Upper lobe of left lung (tissue), 6 donors: ENCODE measurements around the gene PILRA. TPM values are rescaled to one million over a fixed set of nuclear protein-coding genes. Genes with fewer than 3 reads are reported as not detected.
A peak's percentile ranks its signal among the peaks of the same experiment; 100 is the strongest.

Source experiments
- ATAC-seq, 2 donors: fragments of 200-7000 bp; cut with Tn5 transposase; one replicate each; pipeline ENCODE4 v1.9.1; 2022; ENCODE audit warnings: mild to moderate bottlenecking in 2 of 2, moderate library complexity in 2 of 2; ENCODE audit not compliant: low FRiP score in 2 of 2
- DNase-seq, 2 donors: peaks; one replicate each; pipeline ENCODE4 v3.0.0-alpha.2; 2019 to 2020
- H3K27ac ChIP-seq, 4 donors: fragments of 200-600 bp; sonication (generic); one replicate each; pipeline ENCODE4 v1.5.1; 2016 to 2019
- H3K27me3 ChIP-seq, 4 donors: fragments of 200-600 bp; sonication (generic); one replicate each; pipeline ENCODE4 v1.5.1; 2017 to 2019
- H3K36me3 ChIP-seq, 4 donors: fragments of 200-600 bp; sonication (generic); one replicate each; pipeline ENCODE4 v1.5.1; 2016 to 2019
- H3K4me1 ChIP-seq, 4 donors: fragments of 200-600 bp; sonication (generic); one replicate each; pipeline ENCODE4 v1.5.1; 2018 to 2019
- H3K4me3 ChIP-seq, 4 donors: fragments of 200-600 bp; sonication (generic); one replicate each; pipeline ENCODE4 v1.5.1; 2017 to 2019; ENCODE audit warnings: mild to moderate bottlenecking in 2 of 4, moderate library complexity in 1 of 4
- H3K9me3 ChIP-seq, 4 donors: fragments of 200-600 bp; sonication (generic); one replicate each; pipeline ENCODE4 v1.5.1; 2018 to 2019
- CTCF ChIP-seq, 6 experiments: fragments of 450-650 bp in 4 of 6; fragments of 200-600 bp in 2 of 6; sonication (generic) in 2 of 6; IDR thresholded peaks; one replicate each; pipeline ENCODE4 v1.5.1; 2016 to 2019; ENCODE audit warnings: antibody characterized with exemption in 6 of 6
- EP300 ChIP-seq, 4 donors: sonication (generic); formaldehyde crosslinking; IDR thresholded peaks; one replicate each; pipeline ENCODE4 v1.5.1; 2017; ENCODE audit warnings: antibody characterized with exemption in 4 of 4, control low read depth in 2 of 4
- POLR2A ChIP-seq, 4 donors: fragments of 450-650 bp; IDR thresholded peaks; one replicate each; pipeline ENCODE4 v1.5.1; 2016 to 2017; ENCODE audit warnings: antibody characterized with exemption in 4 of 4, mild to moderate bottlenecking in 2 of 4
- POLR2AphosphoS5 ChIP-seq, 2 donors: sonication (generic); formaldehyde crosslinking; IDR thresholded peaks; one replicate each; pipeline ENCODE4 v1.5.1; 2017; ENCODE audit warnings: antibody characterized with exemption in 2 of 2
- WGBS, 2 donors: methylation state at CpG; one replicate each; pipeline ENCODE4 v1.1.5; 2017 to 2018; 5-methylcytosine and 5-hydroxymethylcytosine counted together
- total RNA-seq, 6 donors: library from RNA; depleted of rRNA in 4 of 6; stranded (reverse); fragments of >200 nt in 4 of 6; gene quantifications; one replicate each; pipeline versions ENCODE4 v1.1.0 to v1.2.1, GENCODE V29; 2016 to 2021
- donor health status: DM: no; HTN: no; CAD: no; lungs with moderate emphysema.
- donor health status: DM: no; HTN: yes; CAD: no; lungs with severe emphysema.

Gene PILRA
- total RNA-seq, 6 donors from 2014 or later: 15.2 to 52.4 (median 24.2) TPM

- DNase-seq (no peak), ATAC-seq (no peak)
- no peak overlapping the region for H3K27ac ChIP-seq
- 68 to 71% methylated on average over 6 of the region's 6 CpGs for WGBS, 2 donors
- peaks cover 0 to 4% (median 0%) of the 10 kb centered on the region in 4 donors for H3K4me1 ChIP-seq
- no peaks in the 10 kb centered on the region for H3K9me3 ChIP-seq
- TF ChIP-seq POLR2A (IDR thresholded peaks at IDR 0.05): no peak
- H3K36me3 ChIP-seq: no peaks in the 10 kb centered on the region
- no peaks in the 10 kb centered on the region for H3K27me3 ChIP-seq
- H3K4me3 ChIP-seq: no peak overlapping the region
These were observed 33.5 kb downstream of the PILRA start for GRCh38 chr7:100406767-100407166.

- WGBS, 2 donors: 56 to 60% methylated on average over 12 of the region's 12 CpGs
- H3K4me3 ChIP-seq: no peak overlapping the region
- H3K27ac ChIP-seq: no peak overlapping the region
- TF ChIP-seq EP300 (IDR thresholded peaks at IDR 0.05) (no peak), CTCF (IDR thresholded peaks at IDR 0.05) (peak; percentile 27 to 58 (median 48)), POLR2A (IDR thresholded peaks at IDR 0.05) (no peak), POLR2AphosphoS5 (IDR thresholded peaks at IDR 0.05) (no peak)
- no peaks in the 10 kb centered on the region for H3K27me3 ChIP-seq
- DNase-seq (no peak), ATAC-seq (peak; percentile 76 to 85)
- H3K4me1 ChIP-seq: peaks cover 0 to 4% (median 0%) of the 10 kb centered on the region in 4 donors
- no peaks in the 10 kb centered on the region for H3K9me3 ChIP-seq
- no peaks in the 10 kb centered on the region for H3K36me3 ChIP-seq
These were observed 34.2 kb downstream of the PILRA start for GRCh38 chr7:100407285-100408180.

- H3K27ac ChIP-seq: no peak overlapping the region
- ATAC-seq: no peak
- H3K9me3 ChIP-seq: no peaks in the 10 kb centered on the region
- 88% methylated on average over 6 of the region's 6 CpGs for WGBS, 2 donors
- no peak for DNase-seq
- no peak for TF ChIP-seq POLR2A (IDR thresholded peaks at IDR 0.05)
- no peak for TF ChIP-seq CTCF (IDR thresholded peaks at IDR 0.05)
- no peak for TF ChIP-seq POLR2AphosphoS5 (IDR thresholded peaks at IDR 0.05)
- TF ChIP-seq EP300 (IDR thresholded peaks at IDR 0.05): no peak
- no peak overlapping the region for H3K4me3 ChIP-seq
- no peaks in the 10 kb centered on the region for H3K36me3 ChIP-seq
- H3K4me1 ChIP-seq: peaks cover 0 to 4% (median 0%) of the 10 kb centered on the region in 4 donors
- no peaks in the 10 kb centered on the region for H3K27me3 ChIP-seq
These were observed 37.8 kb downstream of the PILRA start for GRCh38 chr7:100411101-100411500.

GRCh38 chr7:100413346-100413745, 40.1 kb downstream of the PILRA start:
- no peaks in the 10 kb centered on the region for H3K4me1 ChIP-seq
- no peak for DNase-seq
- no peak overlapping the region for H3K4me3 ChIP-seq
- TF ChIP-seq CTCF (IDR thresholded peaks at IDR 0.05): no peak
- TF ChIP-seq POLR2A (IDR thresholded peaks at IDR 0.05): no peak
- no peak for TF ChIP-seq EP300 (IDR thresholded peaks at IDR 0.05)
- no peak for TF ChIP-seq POLR2AphosphoS5 (IDR thresholded peaks at IDR 0.05)
- H3K36me3 ChIP-seq: no peaks in the 10 kb centered on the region
- no peaks in the 10 kb centered on the region for H3K27me3 ChIP-seq
- no peak for ATAC-seq
- no peak overlapping the region for H3K27ac ChIP-seq
- no peaks in the 10 kb centered on the region for H3K9me3 ChIP-seq

GRCh38 chr7:100413889-100414288, 40.6 kb downstream of the PILRA start:
- DNase-seq: no peak
- H3K27me3 ChIP-seq: no peaks in the 10 kb centered on the region
- WGBS, 2 donors: 89 to 90% methylated on average over 1 of the region's 1 CpG
- TF ChIP-seq CTCF (IDR thresholded peaks at IDR 0.05) (no peak), EP300 (IDR thresholded peaks at IDR 0.05) (no peak), POLR2AphosphoS5 (IDR thresholded peaks at IDR 0.05) (no peak), POLR2A (IDR thresholded peaks at IDR 0.05) (no peak)
- no peaks in the 10 kb centered on the region for H3K4me1 ChIP-seq
- no peak overlapping the region for H3K4me3 ChIP-seq
- H3K36me3 ChIP-seq: no peaks in the 10 kb centered on the region
- H3K9me3 ChIP-seq: no peaks in the 10 kb centered on the region
- H3K27ac ChIP-seq: no peak overlapping the region
- no peak for ATAC-seq
